MM.1S (cell line): ENCODE results near the gene LIN7B.
A peak's percentile ranks its signal among the peaks of the same experiment; 100 is the strongest.

Source experiments
- DNase-seq: peaks from one replicate; pipeline ENCODE4 v3.0.0-alpha.2; 2015
- H2AFZ ChIP-seq: fragments of 300-600 bp; sonication (generic); 2 replicates; pipeline ENCODE4 v1.6.0; 2016; ENCODE audit warnings: antibody characterized with exemption, low read length
- H3F3A ChIP-seq: fragments of 300-600 bp; sonication (generic); 2 replicates; pipeline ENCODE4 v1.6.1; 2016; ENCODE audit warnings: mild to moderate bottlenecking, antibody characterized with exemption, low read length, moderate library complexity, mixed read lengths; ENCODE audit not compliant: insufficient read depth
- H3K27ac ChIP-seq: fragments of 300-600 bp; sonication (generic); 2 replicates; pipeline ENCODE4 v1.5.1; 2016; ENCODE audit warnings: mild to moderate bottlenecking, low read length
- H3K27me3 ChIP-seq: fragments of 300-600 bp; sonication (generic); replicated peaks from 2 replicates; pipeline ENCODE4 v1.6.0; 2016; ENCODE audit warnings: low read length; ENCODE audit not compliant: insufficient read depth
- H3K36me3 ChIP-seq: fragments of 300-600 bp; sonication (generic); replicated peaks from 2 replicates; pipeline ENCODE4 v1.6.1; 2016; ENCODE audit warnings: mild to moderate bottlenecking, low read length, mixed read lengths; ENCODE audit not compliant: insufficient read depth
- H3K4me1 ChIP-seq: fragments of 300-600 bp; sonication (generic); 2 replicates; pipeline ENCODE4 v1.6.1; 2016; ENCODE audit warnings: low read length, mixed read lengths
- H3K4me2 ChIP-seq: fragments of 300-600 bp; sonication (generic); 2 replicates; pipeline ENCODE4 v1.6.0; 2016; ENCODE audit warnings: low read depth, low read length
- H3K4me3 ChIP-seq: fragments of 300-600 bp; sonication (generic); 2 replicates; pipeline ENCODE4 v1.5.1; 2016; ENCODE audit warnings: low read length, mixed read lengths
- H3K79me2 ChIP-seq: fragments of 300-600 bp; sonication (generic); 2 replicates; pipeline ENCODE4 v1.6.1; 2016; ENCODE audit warnings: mixed run types, low read length, mixed read lengths
- H3K9ac ChIP-seq: fragments of 300-600 bp; sonication (generic); 2 replicates; pipeline ENCODE4 v1.6.1; 2016; ENCODE audit warnings: low read length, mixed read lengths
- H3K9me2 ChIP-seq: fragments of 300-600 bp; sonication (generic); replicated peaks from 2 replicates; pipeline ENCODE4 v1.6.1; 2016; ENCODE audit warnings: mild to moderate bottlenecking, low read length, mixed read lengths; ENCODE audit not compliant: insufficient read depth
- H3K9me3 ChIP-seq: fragments of 300-600 bp; sonication (generic); replicated peaks from 2 replicates; pipeline ENCODE4 v1.6.1; 2016; ENCODE audit warnings: mild to moderate bottlenecking, low read length, mixed read lengths; ENCODE audit not compliant: insufficient read depth
- H4K20me1 ChIP-seq: fragments of 300-600 bp; sonication (generic); 2 replicates; pipeline ENCODE4 v1.6.1; 2016; ENCODE audit warnings: mild to moderate bottlenecking, low read length, moderate library complexity, mixed read lengths; ENCODE audit not compliant: insufficient read depth
- EZH2 ChIP-seq: fragments of 300-600 bp; sonication (generic); optimal IDR thresholded peaks from 2 replicates; pipeline ENCODE3; 2017; ENCODE audit warnings: low read depth, mild to moderate bottlenecking, antibody characterized with exemption, low read length, mixed read lengths
- EZH2phosphoT487 ChIP-seq: fragments of 300-600 bp; sonication (generic); IDR thresholded peaks from 2 replicates; pipeline ENCODE4 v1.6.1; 2018; ENCODE audit warnings: antibody characterized with exemption, low read length
- TF ChIP-seq, protein P1 (sequence below): fragments of 300-600 bp; sonication (generic); IDR thresholded peaks from 2 replicates; pipeline ENCODE4 v1.5.1; 2016; ENCODE audit warnings: antibody characterized with exemption, low read length, mixed read lengths

The LIN7B gene

DNA sequence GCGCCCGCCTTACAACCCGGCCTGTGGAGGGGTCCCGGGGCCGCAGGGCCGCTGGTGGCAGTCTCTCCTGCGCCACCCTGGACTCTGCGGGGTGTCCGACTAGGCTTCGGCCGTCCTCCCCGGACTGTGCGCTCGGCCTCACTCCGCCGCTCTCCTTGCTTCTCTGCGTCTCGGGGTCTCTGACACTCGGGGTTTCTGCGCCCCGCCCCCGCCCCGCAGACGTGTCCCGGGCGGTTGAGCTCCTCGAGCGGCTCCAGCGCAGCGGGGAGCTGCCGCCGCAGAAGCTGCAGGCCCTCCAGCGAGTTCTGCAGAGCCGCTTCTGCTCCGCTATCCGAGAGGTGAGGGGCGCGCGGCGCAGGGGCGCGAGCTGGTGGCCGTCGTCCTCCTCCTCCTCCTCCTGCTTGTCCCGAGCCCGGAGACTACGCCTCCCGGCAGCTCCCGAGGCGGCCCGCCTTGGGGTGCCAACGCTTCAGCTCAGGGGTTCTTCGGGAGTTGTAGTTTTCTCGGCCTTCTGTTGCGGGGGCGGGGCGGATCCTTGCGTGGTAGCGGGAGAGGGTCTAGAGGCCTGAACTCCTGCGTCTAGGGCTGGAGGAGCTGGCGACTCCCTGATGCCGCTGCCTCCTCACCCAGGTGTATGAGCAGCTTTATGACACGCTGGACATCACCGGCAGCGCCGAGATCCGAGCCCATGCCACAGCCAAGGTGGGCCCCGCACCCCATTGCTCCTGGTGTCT, 627 bp downstream of the LIN7B start:
- peaks cover 10% of the 10 kb centered on the region for H3K4me1 ChIP-seq
- H3K9ac ChIP-seq, result peak overlapping the region; percentile 42; the same call in 1 of the 2 replicates
- H3K9me2 ChIP-seq, result no peaks in the 10 kb centered on the region
- H3F3A ChIP-seq, result no peaks in the 10 kb centered on the region
- no peak for DNase-seq
- H3K27me3 ChIP-seq, result peaks cover 3% of the 10 kb centered on the region
- no peak overlapping the region for H3K27ac ChIP-seq
- H3K4me3 ChIP-seq, result peak overlapping the region; percentile 77
- no peak for TF ChIP-seq EZH2
- TF ChIP-seq EZH2phosphoT487, result no peak
- TF ChIP-seq, protein P1, sequence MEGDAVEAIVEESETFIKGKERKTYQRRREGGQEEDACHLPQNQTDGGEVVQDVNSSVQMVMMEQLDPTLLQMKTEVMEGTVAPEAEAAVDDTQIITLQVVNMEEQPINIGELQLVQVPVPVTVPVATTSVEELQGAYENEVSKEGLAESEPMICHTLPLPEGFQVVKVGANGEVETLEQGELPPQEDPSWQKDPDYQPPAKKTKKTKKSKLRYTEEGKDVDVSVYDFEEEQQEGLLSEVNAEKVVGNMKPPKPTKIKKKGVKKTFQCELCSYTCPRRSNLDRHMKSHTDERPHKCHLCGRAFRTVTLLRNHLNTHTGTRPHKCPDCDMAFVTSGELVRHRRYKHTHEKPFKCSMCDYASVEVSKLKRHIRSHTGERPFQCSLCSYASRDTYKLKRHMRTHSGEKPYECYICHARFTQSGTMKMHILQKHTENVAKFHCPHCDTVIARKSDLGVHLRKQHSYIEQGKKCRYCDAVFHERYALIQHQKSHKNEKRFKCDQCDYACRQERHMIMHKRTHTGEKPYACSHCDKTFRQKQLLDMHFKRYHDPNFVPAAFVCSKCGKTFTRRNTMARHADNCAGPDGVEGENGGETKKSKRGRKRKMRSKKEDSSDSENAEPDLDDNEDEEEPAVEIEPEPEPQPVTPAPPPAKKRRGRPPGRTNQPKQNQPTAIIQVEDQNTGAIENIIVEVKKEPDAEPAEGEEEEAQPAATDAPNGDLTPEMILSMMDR, result no peak
- no peaks in the 10 kb centered on the region for H3K79me2 ChIP-seq
- H3K9me3 ChIP-seq, result no peaks in the 10 kb centered on the region
- H4K20me1 ChIP-seq, result no peaks in the 10 kb centered on the region
- H3K36me3 ChIP-seq, result no peaks in the 10 kb centered on the region
- H2AFZ ChIP-seq, result peak overlapping the region; percentile 95
- H3K4me2 ChIP-seq, result peak overlapping the region; percentile 97

DNA sequence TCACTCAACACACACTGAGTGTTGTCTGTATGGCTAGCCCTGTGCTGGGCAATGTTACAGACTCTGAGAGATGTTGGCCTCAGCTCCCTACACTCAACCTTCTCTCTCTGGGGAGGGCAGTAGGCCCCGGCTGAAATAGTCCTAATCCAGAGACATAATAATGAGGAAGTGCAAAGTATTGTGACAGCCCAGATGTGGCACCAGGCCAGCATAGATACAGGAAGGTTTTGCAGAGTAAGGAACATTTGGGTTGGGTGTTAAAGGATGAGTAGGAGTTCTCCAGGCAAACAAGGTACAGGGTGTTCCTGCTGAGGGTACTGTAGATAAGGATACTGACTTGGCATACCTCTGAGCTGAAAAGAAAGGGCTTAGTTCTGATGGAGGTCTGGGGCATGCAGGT, 2.4 kb downstream of the LIN7B start:
- peaks cover 10% of the 10 kb centered on the region for H3K4me1 ChIP-seq
- H3K36me3 ChIP-seq, result no peaks in the 10 kb centered on the region
- TF ChIP-seq EZH2 (no peak), EZH2phosphoT487 (no peak)
- TF ChIP-seq, protein P1, result no peak
- no peak overlapping the region for H3K27ac ChIP-seq
- no peaks in the 10 kb centered on the region for H4K20me1 ChIP-seq
- H3K9me2 ChIP-seq, result no peaks in the 10 kb centered on the region
- no peaks in the 10 kb centered on the region for H3K79me2 ChIP-seq
- 0 out of 2 replicates have a peak, but pooled peaks cover 4% of the 10 kb centered on the region for H3F3A ChIP-seq
- H2AFZ ChIP-seq, result no peak overlapping the region
- H3K9ac ChIP-seq, result no peak overlapping the region
- peaks cover 19% of the 10 kb centered on the region for H3K27me3 ChIP-seq
- H3K4me3 ChIP-seq, result no peak overlapping the region
- no peaks in the 10 kb centered on the region for H3K9me3 ChIP-seq
- DNase-seq, result no peak
- H3K4me2 ChIP-seq, result no peak overlapping the region

DNA sequence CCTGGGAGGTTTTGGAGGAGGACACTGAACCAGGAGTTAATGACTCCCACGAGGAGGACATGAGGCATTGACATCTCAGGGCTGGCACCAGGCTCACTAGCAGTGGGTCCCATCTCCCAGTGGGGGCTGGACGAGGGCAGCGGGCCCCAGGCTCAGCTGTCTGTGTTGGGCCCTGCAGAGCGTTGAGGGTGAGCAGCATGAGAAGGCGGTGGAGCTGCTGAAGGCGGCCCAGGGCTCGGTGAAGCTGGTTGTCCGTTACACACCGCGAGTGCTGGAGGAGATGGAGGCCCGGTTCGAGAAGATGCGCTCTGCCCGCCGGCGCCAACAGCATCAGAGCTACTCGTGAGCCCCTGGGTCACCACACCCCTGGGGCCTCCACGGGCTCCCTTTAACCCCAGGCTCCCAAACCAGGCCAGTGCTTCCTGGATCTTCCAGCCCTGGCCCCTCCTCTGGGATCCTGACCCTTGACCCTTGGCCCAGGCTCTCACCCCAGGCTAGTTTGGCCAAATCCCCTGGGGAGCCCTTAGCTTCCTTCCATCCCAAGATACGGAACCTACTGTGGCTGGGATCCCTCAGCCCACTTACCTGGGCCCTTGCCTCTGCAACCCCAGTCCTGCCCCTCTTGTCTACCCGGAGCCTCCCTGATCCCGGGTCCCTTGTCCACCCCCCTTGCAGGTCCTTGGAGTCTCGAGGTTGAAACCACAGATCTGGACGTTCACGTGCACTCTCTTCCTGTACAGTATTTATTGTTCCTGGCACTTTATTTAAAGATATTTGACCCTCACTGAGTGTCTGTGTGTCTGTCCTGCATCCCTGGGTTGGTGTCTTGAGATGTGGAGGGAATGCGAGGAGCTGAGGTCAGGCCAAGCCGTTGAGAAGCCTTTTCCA, 3.8 kb downstream of the LIN7B start:
- no peak for DNase-seq
- TF ChIP-seq, protein P1, result no peak
- TF ChIP-seq EZH2, result no peak
- Histone ChIP-seq H3K9me3 (no peaks in the 10 kb centered on the region), H3F3A (0 out of 2 replicates have a peak, but pooled peaks cover 4% of the 10 kb centered on the region), H3K4me2 (peak overlapping the region; percentile 100), H3K4me3 (peak overlapping the region; percentile 86), H2AFZ (peak overlapping the region; percentile 94), H3K9ac (peak overlapping the region; percentile 93), H3K27me3 (peaks cover 24% of the 10 kb centered on the region), H3K36me3 (no peaks in the 10 kb centered on the region), H3K9me2 (no peaks in the 10 kb centered on the region), H3K4me1 (peaks cover 10% of the 10 kb centered on the region), H3K27ac (peak overlapping the region; percentile 75; the same call in 1 of the 2 replicates), H4K20me1 (no peaks in the 10 kb centered on the region), H3K79me2 (no peaks in the 10 kb centered on the region)
